GM23248 (cell line): ENCODE measurements around the gene ENO2. TPM values are rescaled to one million over a fixed set of nuclear protein-coding genes. Genes with fewer than 3 reads are reported as not detected.
"Not testable (repeated sequence)": the region's sequence is repeated elsewhere in the genome, so short reads cannot be mapped to it uniquely, and the experiment has no call there.

Source experiments
- DNase-seq: peaks from one replicate; pipeline ENCODE4 v3.0.0-alpha.2; 2015
- H2AFZ ChIP-seq: fragments of 200-600 bp; sonication (generic); 2 replicates; pipeline ENCODE4 v1.6.1; 2016; ENCODE audit warnings: antibody characterized with exemption
- H3F3A ChIP-seq: fragments of 200-600 bp; sonication (generic); 2 replicates; pipeline ENCODE4 v1.6.1; 2016; ENCODE audit warnings: mild to moderate bottlenecking, antibody characterized with exemption, mixed run types; ENCODE audit not compliant: insufficient read depth
- H3K27ac ChIP-seq: fragments of 200-600 bp; sonication (generic); 2 replicates; pipeline ENCODE4 v1.5.1; 2016; ENCODE audit warnings: mild to moderate bottlenecking
- H3K27me3 ChIP-seq: fragments of 200-600 bp; sonication (generic); replicated peaks from 2 replicates; pipeline ENCODE4 v1.6.1; 2016; ENCODE audit warnings: mild to moderate bottlenecking; ENCODE audit not compliant: insufficient read depth
- H3K36me3 ChIP-seq: fragments of 200-600 bp; sonication (generic); 2 replicates; pipeline ENCODE4 v1.6.1; 2016; ENCODE audit warnings: low read depth, mild to moderate bottlenecking
- H3K4me1 ChIP-seq: fragments of 200-600 bp; sonication (generic); 2 replicates; pipeline ENCODE4 v1.6.1; 2016; ENCODE audit warnings: mild to moderate bottlenecking; ENCODE audit not compliant: insufficient read depth
- H3K4me2 ChIP-seq: fragments of 200-600 bp; sonication (generic); one replicate; pipeline ENCODE4 v1.6.1; 2016; ENCODE audit warnings: mild to moderate bottlenecking; ENCODE audit not compliant: unreplicated experiment
- H3K4me3 ChIP-seq: fragments of 200-600 bp; sonication (generic); 2 replicates; pipeline ENCODE4 v1.5.1; 2016; ENCODE audit warnings: mild to moderate bottlenecking
- H3K79me2 ChIP-seq: fragments of 200-600 bp; sonication (generic); 2 replicates; pipeline ENCODE4 v1.6.1; 2016; ENCODE audit warnings: mild to moderate bottlenecking; ENCODE audit not compliant: insufficient read depth
- H3K9ac ChIP-seq: fragments of 200-600 bp; sonication (generic); 2 replicates; pipeline ENCODE4 v1.6.1; 2016; ENCODE audit warnings: mild to moderate bottlenecking
- H3K9me2 ChIP-seq: fragments of 200-600 bp; sonication (generic); 2 replicates; pipeline ENCODE4 v1.6.1; 2016; ENCODE audit warnings: mixed run types, mild to moderate bottlenecking, moderate library complexity; ENCODE audit not compliant: insufficient read depth
- H3K9me3 ChIP-seq: fragments of 200-600 bp; sonication (generic); one replicate; pipeline ENCODE4 v1.6.1; 2017; ENCODE audit warnings: low read depth
- H4K20me1 ChIP-seq: fragments of 200-600 bp; sonication (generic); 2 replicates; pipeline ENCODE4 v1.6.0; 2016; ENCODE audit not compliant: insufficient read depth
- EZH2 ChIP-seq: fragments of 200-600 bp; sonication (generic); IDR thresholded peaks from 2 replicates; pipeline ENCODE4 v1.6.1; 2018; ENCODE audit warnings: antibody characterized with exemption, mild to moderate bottlenecking; ENCODE audit not compliant: insufficient read depth, poor library complexity, severe bottlenecking
- EZH2phosphoT487 ChIP-seq: fragments of 200-600 bp; sonication (generic); IDR thresholded peaks from 2 replicates; pipeline ENCODE4 v1.6.1; 2018; ENCODE audit warnings: antibody characterized with exemption, moderate library complexity, mild to moderate bottlenecking, low read depth; ENCODE audit not compliant: insufficient read depth
- WGBS, 2 experiments: methylation state at CpG; one replicate each; pipeline ENCODE4 v1.1.6; 2015 to 2017; ENCODE audit warnings: low lambda C conversion rate in 2 of 2, low coverage in 1 of 2; ENCODE audit errors: missing lambda C conversion rate in 2 of 2; 5-methylcytosine and 5-hydroxymethylcytosine counted together
- in situ Hi-C: fragments of 300-500 bp; cut with MboI; formaldehyde crosslinking; loops from 2 replicates; pipeline ENCODE4 v1.15.0; 2020
- polyA plus RNA-seq: library from polyadenylated mRNA; unstranded; fragments of >200 nt; fragmentation: Nextera tagmentation; extraction: Ambion mirVana; gene quantifications from 2 replicates; pipeline ENCODE4 v1.2.1, GENCODE V29; 2016
- total RNA-seq: library from RNA; depleted of rRNA; stranded (reverse); fragments of >200 nt; shearing (Covaris generic); gene quantifications from 2 replicates; pipeline ENCODE4 v1.2.3, GENCODE V29; 2014

Gene ENO2
- total and polyA plus RNA-seq, 2 experiments from 2014 or later: 10.1 to 34.2 TPM

DNA sequence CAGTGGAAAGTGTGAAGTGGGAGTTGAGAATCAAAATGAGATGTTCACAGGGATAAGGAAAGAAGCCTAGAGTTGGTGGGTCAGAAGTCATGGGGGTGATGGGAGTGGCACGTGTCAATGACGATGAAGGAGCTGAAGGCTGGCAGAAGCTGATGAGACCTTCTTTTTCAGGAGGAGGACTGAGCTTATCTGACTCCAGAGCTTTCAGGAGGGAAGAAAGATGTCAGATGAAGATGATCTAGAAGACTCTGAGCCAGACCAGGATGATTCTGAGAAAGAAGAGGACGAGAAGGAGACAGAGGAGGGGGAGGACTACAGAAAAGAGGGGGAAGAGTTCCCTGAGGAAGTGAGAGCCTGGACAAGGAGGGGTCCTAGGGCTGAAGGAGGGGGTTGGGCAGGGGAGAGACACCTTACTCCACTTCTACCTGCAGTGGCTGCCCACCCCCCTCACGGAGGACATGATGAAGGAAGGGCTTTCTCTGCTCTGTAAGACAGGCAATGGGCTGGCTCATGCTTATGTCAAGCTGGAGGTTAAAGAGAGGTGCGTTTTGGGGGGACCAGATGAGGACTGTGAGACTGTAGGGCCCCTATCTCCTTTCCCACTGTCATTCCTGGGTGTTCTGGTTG is 8.9 kb upstream of the ENO2 start:
- Histone ChIP-seq H3K27ac (peak overlapping the region; percentile 75), H4K20me1 (no peaks in the 10 kb centered on the region), H3K4me1 (peaks cover 8% of the 10 kb centered on the region; the same call in 1 of the 2 replicates), H2AFZ (peak overlapping the region; percentile 97), H3F3A (no peaks in the 10 kb centered on the region), H3K79me2 (no peaks in the 10 kb centered on the region), H3K4me3 (peak overlapping the region; percentile 97), H3K27me3 (no peaks in the 10 kb centered on the region), H3K36me3 (no peaks in the 10 kb centered on the region), H3K9me3 (no peaks in the 10 kb centered on the region), H3K9me2 (no peaks in the 10 kb centered on the region), H3K9ac (peak overlapping the region; percentile 96), H3K4me2 (peak overlapping the region; percentile 100)
- in situ Hi-C loops: no loop called here
- DNase-seq: no peak
- WGBS, 2 experiments: 33 to 39% methylated on average over 4 to 5 of the region's 5 CpGs
- TF ChIP-seq EZH2phosphoT487: no peak
- TF ChIP-seq EZH2: no peak

DNA sequence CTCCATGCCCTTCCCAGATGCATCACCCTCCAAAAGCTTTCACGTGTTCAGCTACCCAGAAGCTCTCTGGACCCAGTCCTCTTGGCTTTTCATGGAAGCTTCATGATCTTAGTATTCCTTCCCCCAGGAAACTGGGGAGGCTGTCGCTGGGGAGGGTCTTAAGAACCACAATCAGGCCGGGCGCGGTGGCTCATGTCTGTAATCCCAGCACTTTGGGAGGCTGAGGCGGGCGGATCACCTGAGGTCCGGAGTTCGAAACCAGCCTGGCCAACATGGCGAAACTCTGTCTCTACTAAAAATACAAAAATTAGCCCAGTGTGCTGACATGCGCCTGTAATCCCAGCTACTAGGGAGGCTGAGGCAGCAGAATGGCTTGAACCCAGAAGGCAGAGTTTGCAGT is 6.2 kb upstream of the ENO2 start:
- H3K9me3 ChIP-seq, H4K20me1 ChIP-seq, DNase-seq, in situ Hi-C loops, H3K27ac ChIP-seq, H3F3A ChIP-seq, H3K4me2 ChIP-seq, H3K9ac ChIP-seq, H3K4me3 ChIP-seq, H3K9me2 ChIP-seq, H3K27me3 ChIP-seq, H3K79me2 ChIP-seq, H2AFZ ChIP-seq, H3K4me1 ChIP-seq, H3K36me3 ChIP-seq: not testable (repeated sequence)
- WGBS, 2 experiments: 88 to 94% methylated on average over 11 of the region's 11 CpGs

DNA sequence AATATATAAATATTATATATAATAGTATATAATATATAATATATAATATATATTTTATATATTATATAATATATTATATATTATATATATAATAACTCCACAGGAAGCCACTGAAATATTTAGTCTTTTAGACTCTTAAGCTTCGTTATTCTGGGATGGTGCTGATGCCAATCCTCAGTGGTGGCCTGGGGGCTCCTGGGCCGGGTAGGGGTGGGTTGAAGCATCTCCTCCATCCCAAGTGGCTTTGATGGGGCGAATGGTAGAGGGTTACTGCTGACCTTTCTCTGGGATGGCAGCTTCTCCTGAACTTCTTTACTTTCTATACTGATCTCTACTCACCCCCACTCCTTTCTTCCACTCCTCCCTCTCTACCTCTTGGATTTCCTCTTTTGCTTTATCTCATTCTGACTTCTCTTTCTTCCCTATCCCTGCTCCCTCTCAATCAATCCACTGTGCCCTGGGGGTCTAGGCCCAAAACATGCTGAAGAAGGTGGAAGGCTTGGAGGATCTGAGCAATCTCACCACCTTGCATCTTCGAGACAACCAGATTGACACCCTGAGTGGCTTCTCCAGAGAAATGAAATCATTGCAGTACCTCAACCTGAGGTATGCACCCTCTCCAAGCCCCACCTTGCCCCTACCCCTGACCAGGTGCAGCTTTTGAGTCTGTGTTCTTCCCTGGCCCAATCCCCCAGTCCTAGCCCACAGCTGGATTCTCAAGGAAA is 4.8 kb upstream of the ENO2 start:
- Histone ChIP-seq H3K4me2 (no peak overlapping the region), H3K36me3 (no peaks in the 10 kb centered on the region)
- in situ Hi-C loops: no loop called here

DNA sequence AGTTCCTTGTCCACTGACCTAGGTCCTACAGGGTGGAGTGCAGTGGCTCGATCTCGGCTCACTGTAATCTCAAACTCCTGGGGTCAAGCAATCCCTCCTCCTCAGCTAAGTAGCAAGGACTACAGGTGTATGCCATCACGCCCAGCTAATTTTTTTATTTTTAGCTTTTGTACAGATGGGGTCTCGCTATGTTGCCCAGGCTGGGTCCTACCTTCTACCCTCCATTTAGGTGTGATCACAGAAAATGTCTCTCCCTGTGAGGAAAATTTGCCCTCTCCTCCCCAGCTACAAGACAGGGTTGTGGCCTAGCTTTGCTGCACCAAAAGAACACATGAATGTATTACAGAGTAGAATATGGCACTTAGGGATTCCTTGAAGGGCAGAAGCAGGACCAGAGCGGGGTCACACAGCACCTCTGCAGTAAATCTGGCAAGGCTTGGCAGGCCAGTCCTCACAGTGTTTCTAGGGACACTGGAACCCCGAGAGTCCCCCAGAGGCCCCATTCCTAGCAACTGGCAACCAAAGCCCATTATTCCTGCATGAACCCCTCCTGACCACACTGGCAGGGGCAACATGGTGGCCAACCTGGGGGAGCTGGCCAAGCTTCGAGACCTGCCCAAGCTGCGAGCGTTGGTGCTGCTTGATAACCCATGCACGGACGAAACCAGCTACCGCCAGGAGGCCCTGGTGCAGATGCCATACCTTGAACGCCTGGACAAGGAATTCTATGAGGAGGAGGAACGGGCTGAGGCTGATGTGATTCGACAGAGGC is 2.0 kb upstream of the ENO2 start:
- no peaks in the 10 kb centered on the region for H4K20me1 ChIP-seq
- H3K4me3 ChIP-seq: no peak overlapping the region
- H3K9me3 ChIP-seq: no peaks in the 10 kb centered on the region
- H3K36me3 ChIP-seq: no peaks in the 10 kb centered on the region
- no peaks in the 10 kb centered on the region for H3K9me2 ChIP-seq
- no peak overlapping the region for H3K4me2 ChIP-seq
- H3K27me3 ChIP-seq: no peaks in the 10 kb centered on the region
- no peak overlapping the region for H3K27ac ChIP-seq
- H3K79me2 ChIP-seq: peaks cover 11% of the 10 kb centered on the region; the same call in 1 of the 2 replicates
- H2AFZ ChIP-seq: no peak overlapping the region
- DNase-seq: no peak
- H3K9ac ChIP-seq: no peak overlapping the region
- no peaks in the 10 kb centered on the region for H3F3A ChIP-seq
- in situ Hi-C loops: no loop called here
- TF ChIP-seq EZH2phosphoT487: no peak
- TF ChIP-seq EZH2: no peak
- peaks cover 10% of the 10 kb centered on the region; the same call in 1 of the 2 replicates for H3K4me1 ChIP-seq
- 83 to 89% methylated on average over 14 to 15 of the region's 15 CpGs for WGBS, 2 experiments

More for the DNA sequence above, 4.8 kb upstream of the ENO2 start:
- Histone ChIP-seq H3K27ac (no peak overlapping the region), H3K4me3 (no peak overlapping the region), H4K20me1 (no peaks in the 10 kb centered on the region), H3K9me2 (no peaks in the 10 kb centered on the region), H3K27me3 (no peaks in the 10 kb centered on the region), H3F3A (no peaks in the 10 kb centered on the region), H3K79me2 (no peaks in the 10 kb centered on the region), H3K9me3 (no peaks in the 10 kb centered on the region), H3K4me1 (peaks cover 7% of the 10 kb centered on the region; the same call in 1 of the 2 replicates), H3K9ac (no peak overlapping the region), H2AFZ (no peak overlapping the region)
- TF ChIP-seq EZH2phosphoT487 (no peak), EZH2 (no peak)
- WGBS, 2 experiments: 48 to 62% methylated on average over 4 of the region's 4 CpGs
- no peak for DNase-seq
